Suprapubic skin (tissue), 4 donors: Measurements from ENCODE around the gene TAF10. TPM values are rescaled to one million over a fixed set of nuclear protein-coding genes. Genes with fewer than 3 reads are reported as not detected.

Experiments used
- DNase-seq, 2 donors: peaks; one replicate each; pipeline ENCODE4 v3.0.0-alpha.2; 2019; ENCODE audit warnings: low spot score in 2 of 2
- H3K27ac ChIP-seq: fragments of 200-600 bp; sonication (generic); one replicate; pipeline ENCODE4 v1.5.1; 2019
- H3K27me3 ChIP-seq: fragments of 200-600 bp; sonication (generic); one replicate; pipeline ENCODE4 v1.5.1; 2019
- H3K36me3 ChIP-seq: fragments of 200-600 bp; sonication (generic); one replicate; pipeline ENCODE4 v1.5.1; 2019
- H3K4me1 ChIP-seq: fragments of 200-600 bp; sonication (generic); one replicate; pipeline ENCODE4 v1.5.1; 2019
- H3K4me3 ChIP-seq: fragments of 200-600 bp; sonication (generic); one replicate; pipeline ENCODE4 v1.5.1; 2019; ENCODE audit warnings: mild to moderate bottlenecking
- H3K9me3 ChIP-seq: fragments of 200-600 bp; sonication (generic); one replicate; pipeline ENCODE4 v1.5.1; 2019
- EP300 ChIP-seq: sonication (generic); formaldehyde crosslinking; IDR thresholded peaks from one replicate; pipeline ENCODE4 v1.6.1; 2017; ENCODE audit warnings: antibody characterized with exemption
- POLR2A ChIP-seq, 2 donors: fragments of 450-650 bp; IDR thresholded peaks; one replicate each; pipeline ENCODE4 v1.6.1; 2017; ENCODE audit warnings: antibody characterized with exemption in 2 of 2, mild to moderate bottlenecking in 2 of 2, moderate library complexity in 2 of 2
- POLR2AphosphoS5 ChIP-seq, 3 donors: sonication (generic); formaldehyde crosslinking; IDR thresholded peaks; one replicate each; pipeline ENCODE4 v1.6.1; 2017; ENCODE audit warnings: antibody characterized with exemption in 3 of 3
- WGBS: methylation state at CpG from one replicate; pipeline ENCODE4 v1.1.5; 2018; 5-methylcytosine and 5-hydroxymethylcytosine counted together
- total RNA-seq, 4 donors: library from RNA; depleted of rRNA; stranded (reverse); fragments of >200 nt; gene quantifications; one replicate each; pipeline ENCODE4 v1.1.0, GENCODE V29; 2016
- TF ChIP-seq, protein P1 (sequence below), 2 donors: fragments of 200-600 bp in 1 of 2; fragments of 450-650 bp in 1 of 2; sonication (generic) in 1 of 2; IDR thresholded peaks; one replicate each; pipeline ENCODE4 v1.5.1; 2016 to 2019; ENCODE audit warnings: antibody characterized with exemption in 2 of 2, mild to moderate bottlenecking in 1 of 2, moderate library complexity in 1 of 2

The TAF10 gene
- total RNA-seq, 4 donors from 2014 or later: 24.1 to 54.5 (median 40.1) TPM

DNA sequence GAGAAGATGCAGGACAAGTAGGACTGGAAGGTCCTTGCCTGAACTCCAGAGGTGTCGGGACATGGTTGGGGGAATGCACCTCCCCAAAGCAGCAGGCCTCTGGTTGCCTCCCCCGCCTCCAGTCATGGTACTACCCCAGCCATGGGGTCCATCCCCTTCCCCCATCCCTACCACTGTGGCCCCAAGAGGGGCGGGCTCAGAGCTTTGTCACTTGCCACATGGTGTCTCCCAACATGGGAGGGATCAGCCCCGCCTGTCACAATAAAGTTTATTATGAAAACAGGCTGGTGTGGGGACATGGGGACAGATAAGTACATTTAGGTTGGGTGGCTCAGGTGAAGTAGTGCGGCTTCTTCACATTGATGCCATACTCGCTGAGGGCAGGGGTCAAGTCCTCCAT lies 1.4 kb downstream of the TAF10 start:
- peaks cover 34% of the 10 kb centered on the region for H3K36me3 ChIP-seq
- no peaks in the 10 kb centered on the region for H3K9me3 ChIP-seq
- no peaks in the 10 kb centered on the region for H3K27me3 ChIP-seq
- H3K4me1 ChIP-seq: peaks cover 53% of the 10 kb centered on the region
- no peak overlapping the region for H3K27ac ChIP-seq
- WGBS: 89% methylated on average over 5 of the region's 6 CpGs
- H3K4me3 ChIP-seq: peak overlapping the region; percentile 72
- TF ChIP-seq EP300: no peak
- TF ChIP-seq POLR2AphosphoS5 (IDR thresholded peaks at IDR 0.05): no peak
- TF ChIP-seq POLR2A (IDR thresholded peaks at IDR 0.05): no peak
- TF ChIP-seq, protein P1, sequence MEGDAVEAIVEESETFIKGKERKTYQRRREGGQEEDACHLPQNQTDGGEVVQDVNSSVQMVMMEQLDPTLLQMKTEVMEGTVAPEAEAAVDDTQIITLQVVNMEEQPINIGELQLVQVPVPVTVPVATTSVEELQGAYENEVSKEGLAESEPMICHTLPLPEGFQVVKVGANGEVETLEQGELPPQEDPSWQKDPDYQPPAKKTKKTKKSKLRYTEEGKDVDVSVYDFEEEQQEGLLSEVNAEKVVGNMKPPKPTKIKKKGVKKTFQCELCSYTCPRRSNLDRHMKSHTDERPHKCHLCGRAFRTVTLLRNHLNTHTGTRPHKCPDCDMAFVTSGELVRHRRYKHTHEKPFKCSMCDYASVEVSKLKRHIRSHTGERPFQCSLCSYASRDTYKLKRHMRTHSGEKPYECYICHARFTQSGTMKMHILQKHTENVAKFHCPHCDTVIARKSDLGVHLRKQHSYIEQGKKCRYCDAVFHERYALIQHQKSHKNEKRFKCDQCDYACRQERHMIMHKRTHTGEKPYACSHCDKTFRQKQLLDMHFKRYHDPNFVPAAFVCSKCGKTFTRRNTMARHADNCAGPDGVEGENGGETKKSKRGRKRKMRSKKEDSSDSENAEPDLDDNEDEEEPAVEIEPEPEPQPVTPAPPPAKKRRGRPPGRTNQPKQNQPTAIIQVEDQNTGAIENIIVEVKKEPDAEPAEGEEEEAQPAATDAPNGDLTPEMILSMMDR (IDR thresholded peaks at IDR 0.05): no peak
- no peak for DNase-seq

DNA sequence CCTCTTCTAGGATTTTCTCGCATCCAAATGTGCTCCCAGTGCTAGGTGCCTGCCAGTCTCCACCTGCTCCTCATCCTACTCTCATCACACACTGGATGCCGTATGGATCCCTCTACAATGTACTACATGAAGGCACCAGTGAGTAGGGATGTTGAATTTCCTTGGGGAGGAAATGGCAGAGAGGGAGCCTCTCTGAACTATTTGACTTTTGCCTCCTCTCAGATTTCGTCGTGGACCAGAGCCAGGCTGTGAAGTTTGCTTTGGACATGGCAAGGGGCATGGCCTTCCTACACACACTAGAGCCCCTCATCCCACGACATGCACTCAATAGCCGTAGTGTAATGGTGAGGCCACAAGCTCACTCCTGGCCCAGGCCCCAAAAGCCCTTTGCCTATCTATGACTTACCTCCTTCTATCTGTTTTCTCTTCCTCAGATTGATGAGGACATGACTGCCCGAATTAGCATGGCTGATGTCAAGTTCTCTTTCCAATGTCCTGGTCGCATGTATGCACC lies 2.5 kb downstream of the TAF10 start:
- DNase-seq: no peak
- TF ChIP-seq POLR2A (IDR thresholded peaks at IDR 0.05): no peak
- no peak for TF ChIP-seq EP300
- TF ChIP-seq, protein P1 (IDR thresholded peaks at IDR 0.05): no peak
- TF ChIP-seq POLR2AphosphoS5 (IDR thresholded peaks at IDR 0.05): no peak
- Histone ChIP-seq H3K27me3 (no peaks in the 10 kb centered on the region), H3K4me3 (no peak overlapping the region), H3K4me1 (peaks cover 63% of the 10 kb centered on the region), H3K36me3 (peaks cover 31% of the 10 kb centered on the region), H3K9me3 (no peaks in the 10 kb centered on the region), H3K27ac (no peak overlapping the region)
- 83% methylated on average over 8 of the region's 8 CpGs for WGBS

DNA sequence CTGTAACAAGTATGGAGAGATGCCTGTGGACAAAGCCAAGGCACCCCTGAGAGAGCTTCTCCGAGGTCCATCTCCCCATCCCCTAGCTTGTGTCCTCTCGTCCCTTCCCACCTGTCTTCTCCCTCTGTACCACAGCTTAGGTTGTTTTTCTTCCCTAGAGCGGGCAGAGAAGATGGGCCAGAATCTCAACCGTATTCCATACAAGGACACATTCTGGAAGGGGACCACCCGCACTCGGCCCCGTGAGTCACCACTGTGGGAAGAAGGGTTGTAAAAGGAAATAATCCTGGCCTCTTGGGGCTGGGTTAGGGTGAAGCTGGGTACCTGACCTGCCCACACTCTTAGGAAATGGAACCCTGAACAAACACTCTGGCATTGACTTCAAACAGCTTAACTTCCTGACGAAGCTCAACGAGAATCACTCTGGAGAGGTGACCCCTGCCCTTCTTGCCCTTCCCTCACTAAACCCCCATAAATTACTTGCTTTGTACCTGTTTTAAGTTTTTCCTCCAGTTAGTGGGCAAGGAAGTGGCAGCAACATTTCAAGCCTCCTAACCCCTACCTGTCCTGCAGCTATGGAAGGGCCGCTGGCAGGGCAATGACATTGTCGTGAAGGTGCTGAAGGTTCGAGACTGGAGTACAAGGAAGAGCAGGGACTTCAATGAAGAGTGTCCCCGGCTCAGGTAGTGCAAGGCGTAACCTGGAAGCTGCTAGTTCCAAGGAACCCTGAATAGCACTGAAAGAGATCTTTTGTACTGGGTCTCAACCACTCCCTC lies 3.1 kb downstream of the TAF10 start:
- H3K27ac ChIP-seq: no peak overlapping the region

DNA sequence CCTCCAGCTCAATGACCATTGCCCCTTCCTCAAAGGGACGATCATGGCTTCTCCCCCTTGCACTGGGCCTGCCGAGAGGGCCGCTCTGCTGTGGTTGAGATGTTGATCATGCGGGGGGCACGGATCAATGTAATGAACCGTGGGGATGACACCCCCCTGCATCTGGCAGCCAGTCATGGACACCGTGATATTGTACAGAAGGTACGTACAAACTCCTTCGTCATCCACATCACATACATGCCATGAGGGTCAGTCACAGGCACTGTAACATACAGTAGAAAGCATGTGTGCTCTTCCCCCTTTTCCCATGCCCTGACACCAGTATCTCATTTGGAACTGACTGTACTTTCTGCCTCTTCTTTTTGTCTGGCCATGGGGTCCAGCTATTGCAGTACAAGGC lies 4.0 kb downstream of the TAF10 start:
- peaks cover 31% of the 10 kb centered on the region for H3K36me3 ChIP-seq
- peaks cover 62% of the 10 kb centered on the region for H3K4me1 ChIP-seq
- peak overlapping the region; percentile 28 for H3K27ac ChIP-seq
- TF ChIP-seq EP300 (no peak), POLR2A (IDR thresholded peaks at IDR 0.05) (no peak), POLR2AphosphoS5 (IDR thresholded peaks at IDR 0.05) (no peak)
- TF ChIP-seq, protein P1 (IDR thresholded peaks at IDR 0.05): no peak
- 80% methylated on average over 8 of the region's 9 CpGs for WGBS
- no peaks in the 10 kb centered on the region for H3K9me3 ChIP-seq
- H3K4me3 ChIP-seq: no peak overlapping the region
- DNase-seq: no peak
- no peaks in the 10 kb centered on the region for H3K27me3 ChIP-seq

More for the DNA sequence above, 3.1 kb downstream of the TAF10 start:
- H3K36me3 ChIP-seq: peaks cover 31% of the 10 kb centered on the region
- no peaks in the 10 kb centered on the region for H3K27me3 ChIP-seq
- WGBS: 79% methylated on average over 14 of the region's 14 CpGs
- TF ChIP-seq POLR2AphosphoS5 (IDR thresholded peaks at IDR 0.05) (no peak), POLR2A (IDR thresholded peaks at IDR 0.05) (no peak), EP300 (no peak)
- TF ChIP-seq, protein P1 (IDR thresholded peaks at IDR 0.05): no peak
- H3K9me3 ChIP-seq: no peaks in the 10 kb centered on the region
- peaks cover 67% of the 10 kb centered on the region for H3K4me1 ChIP-seq
- no peak overlapping the region for H3K4me3 ChIP-seq
- no peak for DNase-seq

DNA sequence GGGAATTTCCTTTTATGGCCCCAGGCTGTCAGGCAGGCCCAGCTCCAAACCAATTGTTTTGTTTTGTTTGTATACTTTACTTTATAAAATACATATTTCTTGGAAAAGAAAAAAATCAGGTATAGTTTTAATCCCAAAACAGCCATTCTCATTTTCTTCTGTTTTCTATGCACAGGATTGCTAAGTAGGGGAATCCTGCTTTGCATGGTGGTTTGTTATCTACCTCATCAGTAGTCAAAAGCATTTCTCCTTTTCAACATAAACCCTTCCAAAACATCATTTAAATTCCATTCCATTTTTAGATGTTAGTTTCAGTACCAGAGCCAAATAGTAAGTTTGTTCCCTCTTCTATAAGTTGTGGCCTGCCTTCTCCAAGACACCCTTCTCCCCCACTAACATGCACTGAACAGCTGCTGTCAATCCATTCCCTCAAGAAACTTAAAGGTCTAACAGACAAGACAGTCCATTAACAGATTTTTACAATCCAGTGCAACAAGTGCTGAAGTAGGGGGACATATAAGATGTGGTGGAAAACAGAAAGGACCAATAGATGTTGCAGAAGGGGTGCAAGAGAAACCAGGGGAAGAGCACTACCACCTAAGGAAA lies 4.7 kb downstream of the TAF10 start:
- H3K27ac ChIP-seq: peak overlapping the region; percentile 28
- H3K4me3 ChIP-seq: peak overlapping the region; percentile 54
- no peak for DNase-seq
- H3K4me1 ChIP-seq: peaks cover 61% of the 10 kb centered on the region
- no peaks in the 10 kb centered on the region for H3K27me3 ChIP-seq
- TF ChIP-seq POLR2AphosphoS5 (IDR thresholded peaks at IDR 0.05): no peak
- TF ChIP-seq, protein P1 (IDR thresholded peaks at IDR 0.05): no peak
- no peak for TF ChIP-seq POLR2A (IDR thresholded peaks at IDR 0.05)
- no peak for TF ChIP-seq EP300
- no peaks in the 10 kb centered on the region for H3K9me3 ChIP-seq
- peaks cover 31% of the 10 kb centered on the region for H3K36me3 ChIP-seq
